ENCODE results near the gene NUP35.
A peak's percentile ranks its signal among the peaks of the same experiment; 100 is the strongest.
"Not testable (repeated sequence)": the region's sequence is repeated elsewhere in the genome, so short reads cannot be mapped to it uniquely, and the experiment has no call there.

NUP35 gene

DNA sequence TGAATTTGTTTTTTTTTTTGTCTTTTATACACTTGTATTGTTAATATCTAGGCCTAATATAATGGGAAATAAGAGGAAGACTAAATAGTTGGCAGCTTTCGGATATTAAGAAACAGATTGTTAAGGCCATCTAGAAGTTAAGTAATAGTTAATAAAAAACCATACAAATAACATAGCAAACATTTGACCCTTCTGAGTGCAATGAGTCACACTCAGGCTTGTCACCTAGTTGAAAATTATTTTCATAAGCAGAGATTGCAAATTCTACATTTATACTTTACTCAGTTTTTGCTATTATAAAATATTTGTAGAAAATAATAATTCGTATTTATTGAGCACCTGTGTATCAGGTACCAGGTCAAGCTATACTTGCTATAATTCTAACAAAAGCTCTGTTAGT, 2.4 kb downstream of the NUP35 start:
- peak; percentile 12 for DNase-seq (ENCODE audit: low read depth)
- no peak overlapping the region for H3K4me3 ChIP-seq (ENCODE audit: control insufficient read depth, low read depth, low read length)
- no peak for TF ChIP-seq CTCF (conservative IDR thresholded peaks at IDR 0.05; ENCODE audit: control insufficient read depth, insufficient read depth, low read depth, low read length)

DNA sequence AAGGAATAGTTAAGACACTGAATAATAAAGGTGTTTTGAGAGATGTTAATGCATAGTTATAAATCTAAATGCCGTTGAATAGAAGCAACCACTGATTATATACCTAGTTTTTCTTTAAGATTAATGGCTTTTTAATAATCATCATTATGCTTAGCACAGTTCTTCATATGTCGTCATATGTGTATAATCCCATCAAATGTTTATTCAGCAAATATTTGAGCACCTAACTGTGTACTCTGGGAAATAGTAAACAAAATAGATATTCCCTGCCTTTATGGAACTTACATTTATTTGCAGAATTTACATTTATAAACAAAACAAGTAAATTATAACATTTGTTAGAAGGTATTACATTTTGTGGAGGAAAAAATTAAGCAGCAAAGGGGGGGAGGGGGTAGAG, 9.8 kb downstream of the NUP35 start:
- H3K4me3 ChIP-seq (ENCODE audit: control insufficient read depth, low read depth, low read length) = no peak overlapping the region
- no peak for DNase-seq (ENCODE audit: low read depth)
- TF ChIP-seq CTCF (conservative IDR thresholded peaks at IDR 0.05; ENCODE audit: control insufficient read depth, insufficient read depth, low read depth, low read length) = no peak

GRCh38 chr2:183148955-183149354, 24.7 kb downstream of the NUP35 start:
- TF ChIP-seq CTCF (conservative IDR thresholded peaks at IDR 0.05; ENCODE audit: control insufficient read depth, insufficient read depth, low read depth, low read length) = no peak
- DNase-seq (ENCODE audit: low read depth) = peak; percentile 12
- H3K4me3 ChIP-seq (ENCODE audit: control insufficient read depth, low read depth, low read length) = no peak overlapping the region

DNA sequence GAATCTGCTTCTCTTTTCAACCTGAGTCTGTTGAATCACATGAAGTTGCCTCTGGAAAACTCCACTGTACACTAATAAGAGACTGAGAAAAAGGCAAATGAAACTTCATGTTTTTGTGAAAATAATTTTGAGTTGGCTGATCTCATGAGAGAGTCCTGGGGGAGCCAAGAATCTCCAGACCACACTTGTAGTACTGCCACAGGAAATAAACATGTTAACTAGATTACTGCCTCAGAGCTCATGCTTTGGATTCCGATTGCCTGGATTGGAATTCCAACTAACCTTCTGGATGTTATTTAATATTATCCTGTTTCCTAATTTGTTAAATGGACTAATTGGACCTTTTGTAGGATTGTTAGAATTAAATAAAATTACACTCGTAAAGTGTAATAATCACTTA, 25.2 kb downstream of the NUP35 start:
- TF ChIP-seq CTCF (conservative IDR thresholded peaks at IDR 0.05; ENCODE audit: control insufficient read depth, insufficient read depth, low read depth, low read length) = no peak
- H3K4me3 ChIP-seq (ENCODE audit: control insufficient read depth, low read depth, low read length) = no peak overlapping the region
- DNase-seq (ENCODE audit: low read depth) = peak; percentile 43

DNA sequence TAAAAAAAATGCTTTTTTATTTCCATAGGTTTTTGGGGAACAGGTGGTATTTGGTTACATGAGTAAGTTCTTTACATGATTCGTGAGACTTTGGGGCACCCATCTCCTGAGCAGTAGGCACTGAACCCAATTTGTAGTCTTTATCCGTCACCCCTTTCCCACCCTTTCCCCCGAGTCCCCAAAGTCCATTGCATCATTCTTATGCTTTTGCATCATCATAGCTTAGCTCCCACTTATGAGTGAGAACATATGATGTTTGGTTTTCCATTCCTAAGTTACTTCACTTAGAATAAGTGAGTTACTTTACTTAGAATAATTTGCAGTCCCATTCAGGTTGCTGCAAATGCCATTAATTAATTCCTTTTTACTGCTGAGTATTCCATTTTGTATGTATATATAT, 28.0 kb downstream of the NUP35 start:
- not testable (repeated sequence) for DNase-seq (ENCODE audit: low read depth); H3K4me3 ChIP-seq (ENCODE audit: control insufficient read depth, low read depth, low read length)

DNA sequence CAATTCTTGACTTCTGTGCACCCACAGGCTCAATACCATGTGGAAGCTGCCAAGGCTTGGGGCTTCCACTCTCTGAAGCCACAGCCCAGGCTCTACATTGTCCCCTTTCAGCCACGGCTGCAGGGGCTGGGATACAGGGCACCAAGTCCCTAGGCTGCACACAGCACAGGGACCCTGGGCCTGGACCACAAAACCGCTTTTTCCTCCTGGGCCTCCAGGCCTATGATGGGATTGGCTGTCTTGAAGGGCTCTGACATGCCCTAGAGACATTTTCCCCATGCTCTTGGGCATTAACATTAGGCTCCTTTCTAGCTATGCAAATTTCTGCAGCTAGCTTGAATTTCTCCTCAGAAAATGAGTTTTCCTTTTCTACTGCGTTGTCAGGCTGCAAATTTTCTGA, 29.7 kb downstream of the NUP35 start:
- no peak for DNase-seq (ENCODE audit: low read depth)
- TF ChIP-seq CTCF (conservative IDR thresholded peaks at IDR 0.05; ENCODE audit: control insufficient read depth, insufficient read depth, low read depth, low read length) = no peak
- H3K4me3 ChIP-seq (ENCODE audit: control insufficient read depth, low read depth, low read length) = no peak overlapping the region

- not testable (repeated sequence) for DNase-seq (ENCODE audit: low read depth); H3K4me3 ChIP-seq (ENCODE audit: control insufficient read depth, low read depth, low read length)
Measured at GRCh38 chr2:183154772-183155171, 30.5 kb downstream of the NUP35 start.

- no peak for TF ChIP-seq CTCF (conservative IDR thresholded peaks at IDR 0.05; ENCODE audit: control insufficient read depth, insufficient read depth, low read depth, low read length)
- no peak overlapping the region for H3K4me3 ChIP-seq (ENCODE audit: control insufficient read depth, low read depth, low read length)
- no peak for DNase-seq (ENCODE audit: low read depth)
Measured at GRCh38 chr2:183157131-183157530, 32.9 kb downstream of the NUP35 start.
